ENCODE data around the gene LRRC47. TPM values are rescaled to one million over a fixed set of nuclear protein-coding genes. Genes with fewer than 3 reads are reported as not detected.

The LRRC47 gene
- total and polyA plus RNA-seq, 2 experiments from 2014 or later, result 15.1 to 41.9 TPM

DNA sequence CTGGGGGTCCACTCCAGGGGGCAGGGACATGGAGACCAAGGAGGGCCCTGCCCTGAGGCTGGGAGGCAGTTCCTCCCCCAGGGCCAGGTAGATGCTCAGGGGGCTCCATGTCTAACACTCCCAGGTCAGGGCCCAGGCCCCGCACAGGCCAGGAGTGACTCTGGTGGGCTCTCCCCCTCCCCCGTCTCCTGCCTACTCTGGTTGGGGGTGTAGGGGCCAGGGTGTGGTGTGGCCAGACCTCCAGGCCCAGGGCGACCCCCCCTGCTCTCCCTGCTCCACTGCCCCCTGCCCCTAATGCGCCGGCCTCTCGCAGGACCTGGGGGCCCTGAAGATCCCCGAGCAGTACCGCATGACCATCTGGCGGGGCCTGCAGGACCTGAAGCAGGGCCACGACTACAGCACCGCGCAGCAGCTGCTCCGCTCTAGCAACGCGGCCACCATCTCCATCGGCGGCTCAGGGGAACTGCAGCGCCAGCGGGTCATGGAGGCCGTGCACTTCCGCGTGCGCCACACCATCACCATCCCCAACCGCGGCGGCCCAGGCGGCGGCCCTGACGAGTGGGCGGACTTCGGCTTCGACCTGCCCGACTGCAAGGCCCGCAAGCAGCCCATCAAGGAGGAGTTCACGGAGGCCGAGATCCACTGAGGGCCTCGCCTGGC, 63.7 kb downstream of the LRRC47 start:
- Histone ChIP-seq H3K9ac (peak overlapping the region; percentile 32), H3K79me2 (ENCODE audit: insufficient read depth) (no peaks in the 10 kb centered on the region), H3K4me2 (ENCODE audit: unreplicated experiment) (peak overlapping the region; percentile 12), H3K27ac (no peak overlapping the region), H3F3A (ENCODE audit: insufficient read depth) (no peaks in the 10 kb centered on the region), H3K27me3 (replicated peaks; ENCODE audit: insufficient read depth) (no peaks in the 10 kb centered on the region), H4K20me1 (ENCODE audit: insufficient read depth) (no peaks in the 10 kb centered on the region), H3K36me3 (ENCODE audit: low read depth) (no peaks in the 10 kb centered on the region), H3K4me1 (ENCODE audit: insufficient read depth) (peaks cover 7% of the 10 kb centered on the region; the same call in 1 of the 2 replicates), H3K9me2 (ENCODE audit: insufficient read depth) (no peaks in the 10 kb centered on the region), H2AFZ (peak overlapping the region; percentile 69), H3K9me3 (ENCODE audit: low read depth) (no peaks in the 10 kb centered on the region), H3K4me3 (no peak overlapping the region)
- TF ChIP-seq EZH2 (IDR thresholded peaks at IDR 0.05; ENCODE audit: insufficient read depth, poor library complexity, severe bottlenecking) (no peak), EZH2phosphoT487 (IDR thresholded peaks at IDR 0.05; ENCODE audit: insufficient read depth, low read depth) (no peak)
- DNase-seq, result peak; percentile 53
- WGBS, 2 experiments (ENCODE audit: low coverage in 1 of 2, low lambda C conversion rate in 2 of 2, missing lambda C conversion rate in 2 of 2), result 15 to 19% methylated on average over 32 to 33 of the region's 37 CpGs
- in situ Hi-C loops (cut with MboI), result no loop called here

DNA sequence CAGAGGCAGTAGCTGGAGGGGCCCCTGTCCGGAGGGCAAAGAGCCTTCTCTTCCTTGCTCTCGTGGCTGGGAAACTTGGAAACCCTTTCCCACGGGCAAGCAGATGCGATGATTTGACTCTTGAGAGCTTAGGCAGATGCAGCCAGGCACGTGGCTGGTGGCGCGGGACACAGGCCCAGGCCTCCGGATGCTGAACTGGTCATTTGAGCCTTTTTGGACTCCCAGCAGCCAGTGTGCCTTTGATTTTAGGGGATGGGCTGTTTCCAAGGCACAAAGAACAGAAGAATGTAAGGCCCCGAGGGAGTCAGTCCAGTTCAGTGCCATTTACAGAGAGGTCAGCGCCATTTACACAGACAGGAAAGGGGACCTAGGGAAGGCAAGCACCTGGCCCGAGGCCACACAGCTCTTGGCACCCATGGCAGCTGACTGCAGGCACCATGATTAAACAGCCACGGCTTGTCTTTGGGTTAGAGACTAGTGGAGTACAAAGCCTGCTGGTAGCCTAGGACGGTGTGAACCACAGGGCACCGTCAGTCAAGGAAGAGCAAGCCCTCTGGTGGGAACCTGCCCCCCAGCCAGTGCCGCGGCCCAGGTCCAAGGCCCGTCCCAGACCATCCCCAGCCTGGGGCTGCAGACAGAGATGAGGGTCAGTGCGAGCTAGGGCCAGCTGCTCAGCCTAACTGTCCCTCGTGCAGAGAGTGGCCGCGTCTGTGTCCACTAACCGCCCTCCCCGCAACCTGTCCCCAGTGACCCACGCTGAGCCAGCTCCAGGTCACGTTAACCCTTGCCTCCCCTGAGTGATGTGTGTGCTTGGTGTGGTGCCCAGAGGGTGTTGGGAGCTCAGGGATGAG, 64.5 kb downstream of the LRRC47 start:
- H4K20me1 ChIP-seq (ENCODE audit: insufficient read depth), result no peaks in the 10 kb centered on the region
- H3K9ac ChIP-seq, result no peak overlapping the region
- H2AFZ ChIP-seq, result no peak overlapping the region
- H3K4me1 ChIP-seq (ENCODE audit: insufficient read depth), result peaks cover 7% of the 10 kb centered on the region; the same call in 1 of the 2 replicates
- H3K4me2 ChIP-seq (ENCODE audit: unreplicated experiment), result no peak overlapping the region
- no peaks in the 10 kb centered on the region for H3F3A ChIP-seq (ENCODE audit: insufficient read depth)
- no peak overlapping the region for H3K4me3 ChIP-seq
- DNase-seq, result peak; percentile 22
- H3K9me2 ChIP-seq (ENCODE audit: insufficient read depth), result no peaks in the 10 kb centered on the region
- no peak overlapping the region for H3K27ac ChIP-seq
- no peaks in the 10 kb centered on the region; the same call in 1 of the 2 replicates for H3K27me3 ChIP-seq (replicated peaks; ENCODE audit: insufficient read depth)
- no peaks in the 10 kb centered on the region for H3K79me2 ChIP-seq (ENCODE audit: insufficient read depth)
- no peaks in the 10 kb centered on the region for H3K9me3 ChIP-seq (ENCODE audit: low read depth)
- no peaks in the 10 kb centered on the region for H3K36me3 ChIP-seq (ENCODE audit: low read depth)
- in situ Hi-C loops (cut with MboI), result no loop called here
- TF ChIP-seq EZH2phosphoT487 (IDR thresholded peaks at IDR 0.05; ENCODE audit: insufficient read depth, low read depth), result no peak
- TF ChIP-seq EZH2 (IDR thresholded peaks at IDR 0.05; ENCODE audit: insufficient read depth, poor library complexity, severe bottlenecking), result no peak
- 41 to 42% methylated on average over 25 of the region's 25 CpGs for WGBS, 2 experiments (ENCODE audit: low coverage in 1 of 2, low lambda C conversion rate in 2 of 2, missing lambda C conversion rate in 2 of 2)

DNA sequence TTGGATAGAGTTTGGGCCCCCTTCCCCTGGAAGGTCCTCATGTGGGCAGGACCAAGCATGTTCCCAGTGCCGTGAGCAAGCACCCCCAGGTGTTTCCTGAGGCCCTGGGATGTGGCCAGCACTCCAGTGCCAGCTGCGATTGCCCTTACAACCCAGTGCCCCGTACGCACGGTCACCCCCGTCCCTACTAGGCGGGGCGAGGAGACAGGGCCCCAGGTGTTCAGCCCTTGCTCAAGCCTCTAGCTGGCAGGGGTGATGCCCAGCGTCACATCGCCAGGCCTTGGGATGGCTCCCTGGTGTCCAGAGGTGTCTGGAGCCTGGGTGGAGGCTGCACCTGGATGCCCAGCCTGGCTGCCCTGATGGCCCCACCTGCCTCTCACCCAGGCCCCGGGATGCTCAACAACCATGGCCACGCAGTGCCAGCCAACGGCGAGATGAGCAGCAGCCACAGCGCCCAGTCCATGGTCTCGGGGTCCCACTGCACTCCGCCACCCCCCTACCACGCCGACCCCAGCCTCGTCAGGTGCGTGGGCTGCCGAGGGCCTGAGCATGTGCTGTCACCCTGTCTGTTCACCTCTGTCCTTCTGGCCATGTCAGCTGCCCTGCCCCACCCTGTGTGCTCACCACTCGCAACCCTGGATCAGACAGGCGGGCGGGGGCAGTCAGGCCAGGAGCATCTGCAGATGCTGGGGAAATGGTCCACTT, 65.6 kb downstream of the LRRC47 start:
- Histone ChIP-seq H3K4me2 (ENCODE audit: unreplicated experiment) (no peak overlapping the region), H4K20me1 (ENCODE audit: insufficient read depth) (no peaks in the 10 kb centered on the region), H3K79me2 (ENCODE audit: insufficient read depth) (no peaks in the 10 kb centered on the region), H3K27ac (no peak overlapping the region), H3K9me3 (ENCODE audit: low read depth) (no peaks in the 10 kb centered on the region), H3K4me3 (no peak overlapping the region), H3K4me1 (ENCODE audit: insufficient read depth) (peaks cover 7% of the 10 kb centered on the region; the same call in 1 of the 2 replicates), H3K36me3 (ENCODE audit: low read depth) (no peaks in the 10 kb centered on the region), H2AFZ (no peak overlapping the region), H3K9ac (no peak overlapping the region), H3K27me3 (replicated peaks; ENCODE audit: insufficient read depth) (no peaks in the 10 kb centered on the region; the same call in 1 of the 2 replicates), H3K9me2 (ENCODE audit: insufficient read depth) (no peaks in the 10 kb centered on the region), H3F3A (ENCODE audit: insufficient read depth) (no peaks in the 10 kb centered on the region)
- no peak for DNase-seq
- WGBS, 2 experiments (ENCODE audit: low coverage in 1 of 2, low lambda C conversion rate in 2 of 2, missing lambda C conversion rate in 2 of 2), result 69 to 71% methylated on average over 22 to 25 of the region's 25 CpGs
- in situ Hi-C loops (cut with MboI), result no loop called here
- TF ChIP-seq EZH2phosphoT487 (IDR thresholded peaks at IDR 0.05; ENCODE audit: insufficient read depth, low read depth) (no peak), EZH2 (IDR thresholded peaks at IDR 0.05; ENCODE audit: insufficient read depth, poor library complexity, severe bottlenecking) (no peak)
